NCI-H2081 treated with DMSO at 0.1 percent for 48 hours (cell line): ENCODE measurements around the gene ARHGEF10L.

Experiments used
- DNase-seq: peaks from one replicate; lab custom pipeline; 2025; lab: John Stamatoyannopoulos, UW

ARHGEF10L gene

DNA sequence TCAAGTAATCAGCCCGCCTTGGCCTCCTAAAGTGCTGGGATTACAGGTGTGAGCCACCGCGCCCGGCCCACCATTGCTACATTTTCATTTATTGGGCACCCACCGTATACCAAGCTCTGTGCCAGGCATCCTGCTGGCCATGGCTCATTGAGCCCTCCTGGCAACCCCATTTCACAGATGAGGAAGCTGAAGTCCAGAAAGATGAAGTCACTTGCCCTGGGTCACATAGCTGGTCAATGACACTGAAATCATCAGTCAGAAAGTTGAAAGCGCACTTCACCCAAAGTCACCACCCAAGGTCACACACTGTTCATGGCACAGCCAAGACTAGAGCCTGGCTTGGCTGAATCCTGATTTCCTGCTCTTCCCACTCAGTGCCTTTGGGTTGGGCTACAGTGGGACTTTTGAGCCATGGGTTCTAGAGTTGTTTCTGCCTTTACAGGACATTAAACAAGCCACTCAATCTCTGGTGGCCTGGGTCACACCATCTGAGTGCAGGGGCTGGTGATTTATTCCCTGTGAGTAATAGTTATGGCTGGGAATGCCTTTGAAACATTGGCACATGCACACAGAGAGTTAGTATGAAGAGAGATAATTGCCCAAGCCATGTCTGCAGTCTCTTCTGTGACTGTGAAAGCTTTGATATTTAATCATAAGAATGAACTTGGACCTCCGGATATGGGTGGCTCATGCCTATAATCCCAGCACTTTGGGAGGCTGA lies 16.0 kb upstream of the ARHGEF10L start:
- no peak for DNase-seq

GRCh38 chr1:17524645-17525044 lies 14.9 kb upstream of the ARHGEF10L start:
- no peak for DNase-seq

DNA sequence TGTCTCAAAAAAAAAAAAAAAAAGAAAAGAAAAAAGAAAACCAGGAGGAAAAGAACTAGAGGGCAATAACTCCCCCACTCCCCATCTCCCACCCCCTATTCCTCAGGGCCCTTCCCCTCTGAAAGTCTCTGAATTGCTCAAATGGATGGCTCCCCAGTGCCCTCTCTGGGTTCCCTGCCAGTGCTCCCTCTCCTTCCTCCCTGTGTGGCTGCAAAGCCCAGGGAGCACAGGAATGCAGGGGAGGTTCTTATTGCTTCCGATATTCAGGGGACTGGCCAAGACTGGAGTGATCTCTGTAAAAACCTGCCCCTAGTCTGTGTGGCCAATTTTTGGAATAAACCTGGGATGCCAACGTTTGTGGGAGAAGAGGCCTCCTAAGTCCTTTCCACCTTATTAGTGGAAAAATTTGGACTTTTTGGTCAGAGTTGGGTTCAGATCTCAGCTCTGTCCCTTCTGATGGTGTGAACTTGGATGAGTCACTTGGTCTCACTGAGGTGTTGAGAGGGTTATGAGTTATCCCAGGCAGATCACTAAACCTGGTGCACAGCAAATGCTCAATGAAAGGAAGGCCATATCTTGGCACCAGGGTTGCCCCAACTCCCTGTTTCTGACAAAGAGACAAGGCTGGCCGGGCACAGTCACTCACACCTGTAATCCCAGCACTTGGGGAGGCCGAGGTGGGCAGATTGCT lies 13.4 kb upstream of the ARHGEF10L start:
- DNase-seq: no peak

- DNase-seq: no peak
Measured at GRCh38 chr1:17527036-17527914, 12.2 kb upstream of the ARHGEF10L start.

- no peak for DNase-seq
Measured at GRCh38 chr1:17529381-17529780, 10.1 kb upstream of the ARHGEF10L start.

DNA sequence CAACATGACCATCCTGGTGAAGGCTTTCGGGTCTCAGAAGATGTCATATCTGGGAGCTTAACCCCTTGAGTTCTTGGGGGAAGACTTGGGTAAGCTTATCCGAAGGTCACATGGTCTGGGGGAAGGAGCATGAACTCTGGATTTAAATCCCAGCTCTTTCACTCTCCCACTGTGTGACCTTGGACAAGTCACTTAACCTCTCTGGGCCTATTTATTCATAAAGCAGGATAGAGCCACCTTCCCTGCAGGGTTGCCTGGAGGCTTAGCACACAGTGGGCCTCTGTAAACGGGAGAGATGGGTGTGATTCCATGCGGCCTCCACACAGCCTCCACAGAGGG lies 8.2 kb upstream of the ARHGEF10L start:
- no peak for DNase-seq

DNA sequence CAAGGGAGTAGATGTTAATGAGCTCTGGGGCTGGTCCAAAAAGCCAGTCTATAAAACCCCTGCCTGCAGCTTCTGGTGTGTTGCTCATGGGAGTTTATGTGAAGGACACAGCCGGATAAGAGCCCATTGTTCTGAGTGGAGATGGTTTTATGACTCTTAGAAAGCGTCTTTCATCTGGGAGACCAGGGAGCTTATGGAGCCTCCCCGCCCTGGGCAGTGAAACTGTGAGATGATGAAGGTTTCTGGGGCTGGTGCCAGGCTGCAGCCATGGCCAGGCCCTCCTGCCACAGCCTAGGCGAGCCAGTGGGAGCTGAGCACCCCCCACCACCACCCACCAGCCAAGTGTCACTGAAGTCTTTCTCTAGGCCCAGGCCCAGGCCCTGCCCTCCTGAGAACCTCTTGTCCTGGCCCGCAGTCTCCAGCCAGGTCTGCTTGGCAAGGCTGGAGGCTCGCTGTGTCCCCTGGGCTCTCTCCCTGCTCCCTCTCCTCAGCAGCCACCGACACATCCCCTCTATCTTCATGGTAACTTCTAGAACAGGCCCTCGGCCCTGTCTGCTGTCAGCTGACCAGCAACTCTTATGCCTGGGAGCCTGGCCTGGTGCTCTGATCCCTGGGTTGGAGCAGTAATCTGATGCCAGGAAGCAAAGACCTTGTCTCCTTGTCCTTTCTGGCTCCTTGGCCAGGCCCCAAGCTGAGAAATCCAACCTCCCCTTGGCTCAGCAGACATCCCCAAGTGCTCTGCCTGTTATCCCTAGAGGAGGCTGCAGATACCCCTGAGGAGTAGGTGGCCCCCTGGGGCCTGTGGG lies 7.6 kb upstream of the ARHGEF10L start:
- no peak for DNase-seq

- DNase-seq: no peak
Measured at GRCh38 chr1:17533201-17533600, 6.3 kb upstream of the ARHGEF10L start.

GRCh38 chr1:17535300-17535936 lies 4.1 kb upstream of the ARHGEF10L start:
- DNase-seq: no peak

DNA sequence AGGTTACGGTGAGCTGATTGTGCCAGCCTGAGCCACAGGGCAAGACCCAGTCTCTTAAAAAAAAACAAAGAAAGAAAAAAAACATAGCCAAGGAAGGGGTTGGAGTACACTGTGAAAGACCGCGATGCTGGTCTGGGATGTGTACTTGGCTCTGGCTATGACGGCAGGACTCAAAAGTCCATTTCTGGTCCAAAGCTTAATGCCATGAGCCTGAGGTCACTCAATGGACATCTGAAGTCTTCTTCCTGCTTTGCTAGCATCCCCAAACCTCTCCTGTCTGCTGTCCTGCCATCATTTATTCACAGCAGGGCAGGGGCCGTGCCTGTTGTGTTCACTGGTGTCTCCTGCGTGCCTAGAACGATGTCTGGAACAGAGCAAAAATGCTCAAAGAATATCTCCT lies 1.5 kb upstream of the ARHGEF10L start:
- DNase-seq: no peak

DNA sequence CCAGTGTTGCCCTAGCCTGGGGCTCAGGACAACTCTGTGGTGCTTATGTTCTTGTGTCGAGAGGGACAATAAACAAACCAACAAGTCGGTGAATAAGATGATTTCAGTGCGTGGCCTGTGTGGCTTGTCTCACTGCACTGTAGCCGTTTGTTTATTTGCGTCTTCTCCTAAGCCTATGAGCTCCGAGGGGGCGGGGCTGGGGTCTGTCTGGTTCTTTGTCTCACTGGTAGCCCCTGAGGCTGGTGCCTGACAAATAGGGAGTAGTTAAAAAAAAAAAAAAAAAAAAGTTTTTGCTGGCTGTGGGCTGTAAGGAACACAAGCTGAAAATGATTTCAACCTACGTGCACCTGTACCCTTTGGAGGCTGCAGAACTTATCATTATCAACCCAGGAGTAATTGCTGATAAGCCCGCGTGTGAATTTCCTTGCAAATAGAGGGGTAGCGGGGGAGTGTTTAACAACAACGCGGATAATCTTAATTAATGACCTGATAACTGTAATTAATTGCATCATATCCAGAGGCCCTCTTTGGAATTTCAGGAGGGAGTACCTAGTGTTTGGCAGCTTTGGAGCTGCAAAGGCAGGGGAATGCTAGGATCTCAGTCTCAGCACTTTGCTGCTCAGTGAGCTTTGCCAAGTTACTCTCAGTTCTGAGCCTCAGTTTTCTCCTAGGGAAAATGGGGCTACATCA lies 925 bp upstream of the ARHGEF10L start:
- no peak for DNase-seq

GRCh38 chr1:17539118-17539476 lies 401 bp upstream of the ARHGEF10L start:
- no peak for DNase-seq

- DNase-seq: no peak
Measured at GRCh38 chr1:17540255-17541001, 930 bp downstream of the ARHGEF10L start.

DNA sequence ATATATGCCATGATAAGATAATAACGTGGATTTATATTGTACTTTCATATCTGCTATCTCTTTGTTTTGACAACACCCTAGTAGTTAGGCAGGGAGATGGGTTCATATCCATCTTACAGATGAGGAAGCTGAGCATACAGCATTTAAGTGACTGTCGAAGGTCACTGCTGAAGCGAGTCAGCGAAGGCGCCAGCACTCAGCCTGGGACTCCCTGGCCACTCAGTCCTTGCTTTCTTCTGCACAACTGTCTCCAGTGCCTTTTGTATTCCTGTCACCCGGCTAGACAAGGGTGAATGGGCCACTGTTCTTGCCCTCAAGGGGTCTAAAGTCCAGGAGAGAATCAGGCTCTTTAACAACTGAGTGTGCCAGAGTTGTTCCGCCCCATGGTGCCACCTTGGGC lies 3.1 kb downstream of the ARHGEF10L start:
- DNase-seq: no peak

GRCh38 chr1:17544776-17545350 lies 5.4 kb downstream of the ARHGEF10L start:
- no peak for DNase-seq

DNA sequence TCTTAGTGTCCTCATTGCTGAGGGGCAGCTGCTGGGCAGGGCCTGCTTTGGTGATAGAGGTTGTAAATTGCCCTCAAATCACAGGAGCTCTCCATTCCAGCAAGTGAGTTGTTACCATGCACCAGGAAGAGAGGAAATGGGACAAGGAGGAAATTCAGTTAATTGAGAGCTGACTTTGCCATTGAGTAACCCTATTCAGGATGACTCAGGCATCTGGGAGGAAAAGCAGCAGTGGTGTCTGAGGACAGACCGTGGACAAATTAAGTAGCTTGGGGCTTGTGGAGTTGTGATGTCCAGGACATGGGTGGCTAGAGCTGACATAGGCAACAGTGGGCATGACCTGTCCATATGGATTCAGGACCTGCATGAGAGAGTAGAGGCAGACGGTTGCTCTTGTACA lies 5.9 kb downstream of the ARHGEF10L start:
- no peak for DNase-seq

- no peak for DNase-seq
Measured at GRCh38 chr1:17546946-17547670, 7.6 kb downstream of the ARHGEF10L start.

DNA sequence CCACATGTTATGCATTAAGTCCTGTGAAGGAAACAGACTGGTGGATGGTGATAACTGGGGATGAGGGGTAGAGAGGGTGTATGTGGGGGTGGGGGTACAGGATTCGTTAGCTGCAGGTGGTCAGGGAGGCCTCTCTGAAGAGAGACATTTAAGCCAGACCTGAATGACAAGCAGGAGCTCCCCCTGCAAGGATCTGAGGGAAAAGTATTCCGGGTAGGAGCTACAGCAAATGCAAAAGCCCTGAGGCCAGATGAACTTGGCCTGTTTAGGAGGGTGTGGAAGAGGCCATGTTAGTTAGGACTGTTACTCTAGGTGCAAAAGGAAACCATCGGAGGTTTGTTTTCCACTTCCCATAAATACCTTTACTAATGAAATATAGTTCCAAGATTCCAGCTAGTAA lies 9.9 kb downstream of the ARHGEF10L start:
- DNase-seq: no peak
